GM13976 (cell line): ENCODE data around the gene CYP21A2.
"Not testable (repeated sequence)": the region's sequence is repeated elsewhere in the genome, so short reads cannot be mapped to it uniquely, and the experiment has no call there.

ENCODE experiments used
- DNase-seq: peaks from one replicate; pipeline ENCODE4 v3.0.0; 2012; ENCODE audit warnings: low spot score
- in situ Hi-C: fragments of 300-500 bp; cut with MboI; formaldehyde crosslinking; loops from one replicate; pipeline ENCODE4 v1.12.0; 2022; ENCODE audit warnings: low sequenced_read_pairs, mixed read lengths, inconsistent platforms; ENCODE audit not compliant: unreplicated experiment

CYP21A2 gene

DNA sequence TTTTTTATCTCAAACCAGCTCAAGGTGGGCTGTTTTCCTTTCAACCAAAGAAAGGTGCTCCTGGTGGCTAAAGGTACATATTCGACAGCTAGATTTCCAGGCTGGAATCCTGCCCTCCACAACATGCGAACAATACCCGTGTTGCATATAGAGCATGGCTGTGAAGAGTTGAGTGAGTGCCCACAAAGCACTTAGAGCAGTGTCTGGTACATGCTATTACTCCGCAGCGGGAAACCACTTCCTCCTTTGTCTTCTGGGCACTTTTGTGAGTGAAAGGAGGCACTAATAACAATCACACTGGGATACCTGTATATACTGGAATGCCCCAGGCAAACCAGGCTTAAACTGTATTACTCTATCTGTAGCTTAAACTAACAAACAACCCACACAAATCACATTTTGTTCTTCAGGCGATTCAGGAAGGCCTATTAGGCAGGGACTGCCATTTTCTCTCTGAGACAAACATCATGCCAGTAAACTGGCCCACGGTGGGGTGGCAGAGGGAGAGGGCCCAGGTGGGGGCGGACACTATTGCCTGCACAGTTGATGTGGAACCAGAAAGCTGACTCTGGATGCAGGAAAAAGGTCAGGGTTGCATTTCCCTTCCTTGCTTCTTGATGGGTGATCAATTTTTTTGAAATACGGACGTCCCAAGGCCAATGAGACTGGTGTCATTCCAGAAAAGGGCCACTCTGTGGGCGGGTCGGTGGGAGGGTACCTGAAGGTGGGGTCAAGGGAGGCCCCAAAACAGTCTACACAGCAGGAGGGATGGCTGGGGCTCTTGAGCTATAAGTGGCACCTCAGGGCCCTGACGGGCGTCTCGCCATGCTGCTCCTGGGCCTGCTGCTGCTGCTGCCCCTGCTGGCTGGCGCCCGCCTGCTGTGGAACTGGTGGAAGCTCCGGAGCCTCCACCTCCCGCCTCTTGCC, at the start of gene CYP21A2:
CYP21A2 (plus strand) TSS at position 818 of the 927 bp plus-strand sequence; CDS start at position 826, 8 bp downstream.
- DNase-seq, in situ Hi-C loops: not testable (repeated sequence)

DNA sequence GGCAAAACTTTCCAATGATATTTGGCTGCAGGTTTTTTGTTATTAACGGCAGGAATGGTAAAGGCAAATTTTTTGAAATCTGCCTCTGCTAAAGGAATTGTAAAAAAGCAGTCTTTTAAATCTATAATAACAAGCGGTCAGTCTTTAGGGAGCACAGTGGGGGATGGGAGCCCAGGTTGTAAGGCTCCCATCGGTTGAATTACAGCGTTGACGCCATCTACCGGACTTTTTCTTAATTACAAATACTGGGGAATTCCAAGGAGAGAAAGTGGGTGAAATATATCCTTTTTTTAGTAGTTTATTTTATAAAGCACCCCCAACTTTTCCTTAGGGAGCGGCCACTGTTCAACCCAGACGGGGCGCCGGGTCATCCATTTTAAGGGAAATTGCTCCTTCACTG, 48.9 kb upstream of the CYP21A2 start:
- in situ Hi-C loops, DNase-seq: not testable (repeated sequence)

GRCh38 chr6:31994421-31994820, 43.8 kb upstream of the CYP21A2 start:
- in situ Hi-C loops, DNase-seq: not testable (repeated sequence)

GRCh38 chr6:31996385-31996784, 41.8 kb upstream of the CYP21A2 start:
- in situ Hi-C loops, DNase-seq: not testable (repeated sequence)

- in situ Hi-C loops, DNase-seq: not testable (repeated sequence)
Measured at GRCh38 chr6:32002546-32003268, 35.5 kb upstream of the CYP21A2 start.

DNA sequence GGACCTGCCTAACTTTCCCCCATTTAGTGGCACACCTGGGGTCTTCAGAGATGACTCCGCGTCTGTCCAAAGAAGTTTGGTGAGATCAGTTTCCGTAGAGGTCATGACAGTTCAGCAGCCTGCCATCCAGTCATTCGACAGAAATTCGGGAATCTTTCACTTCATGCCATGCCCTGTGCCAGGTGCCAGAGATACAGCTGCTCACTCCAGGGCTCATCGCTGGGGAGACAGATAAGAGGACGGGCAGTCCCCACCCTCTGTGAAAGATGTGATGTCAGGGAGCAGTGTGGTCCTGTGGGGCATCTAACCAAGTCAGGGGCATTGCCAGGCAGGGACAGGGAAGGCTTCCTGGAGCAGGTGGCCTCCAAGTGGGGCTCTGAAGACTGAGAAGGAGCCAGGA, 34.9 kb upstream of the CYP21A2 start:
- not testable (repeated sequence) for DNase-seq

DNA sequence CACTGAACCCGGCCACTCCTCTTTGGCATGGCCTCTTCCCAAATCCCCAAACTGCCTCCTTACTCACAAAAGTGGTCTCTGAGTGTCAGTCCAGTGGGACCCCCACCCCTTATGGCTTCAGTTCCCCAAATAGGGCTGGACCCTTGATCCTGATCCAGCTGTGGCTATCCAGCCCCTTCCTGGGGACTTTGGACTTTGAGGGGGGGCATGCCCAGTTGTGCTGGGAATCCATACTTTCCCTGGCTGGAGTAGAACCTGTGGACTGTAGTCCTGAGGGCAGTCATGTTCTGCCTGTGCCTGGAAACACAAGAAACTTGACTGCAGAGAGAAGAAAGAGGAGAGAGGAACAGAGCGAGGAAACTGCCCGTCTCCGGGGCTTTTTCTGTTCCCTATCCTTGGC, 33.8 kb upstream of the CYP21A2 start:
- DNase-seq, in situ Hi-C loops: not testable (repeated sequence)

More for the DNA sequence above, 34.9 kb upstream of the CYP21A2 start:
- in situ Hi-C loops, result not testable (repeated sequence)

DNA sequence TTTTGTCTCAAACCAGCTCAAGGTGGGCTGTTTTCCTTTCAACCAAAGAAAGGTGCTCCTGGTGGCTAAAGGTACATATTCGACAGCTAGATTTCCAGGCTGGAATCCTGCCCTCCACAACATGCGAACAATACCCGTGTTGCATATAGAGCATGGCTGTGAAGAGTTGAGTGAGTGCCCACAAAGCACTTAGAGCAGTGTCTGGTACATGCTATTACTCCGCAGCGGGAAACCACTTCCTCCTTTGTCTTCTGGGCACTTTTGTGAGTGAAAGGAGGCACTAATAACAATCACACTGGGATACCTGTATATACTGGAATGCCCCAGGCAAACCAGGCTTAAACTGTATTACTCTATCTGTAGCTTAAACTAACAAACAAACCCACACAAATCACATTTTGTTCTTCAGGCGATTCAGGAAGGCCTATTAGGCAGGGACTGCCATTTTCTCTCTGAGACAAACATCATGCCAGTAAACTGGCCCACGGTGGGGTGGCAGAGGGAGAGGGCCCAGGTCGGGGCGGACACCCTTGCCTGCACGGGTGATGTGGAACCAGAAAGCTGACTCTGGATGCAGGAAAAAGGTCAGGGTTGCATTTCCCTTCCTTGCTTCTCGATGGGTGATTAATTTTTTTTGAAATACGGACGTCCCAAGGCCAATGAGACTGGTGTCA, 33.2 kb upstream of the CYP21A2 start:
- in situ Hi-C loops, DNase-seq: not testable (repeated sequence)

GRCh38 chr6:32005538-32005880, 32.7 kb upstream of the CYP21A2 start:
- in situ Hi-C loops, DNase-seq: not testable (repeated sequence)

- DNase-seq, in situ Hi-C loops: not testable (repeated sequence)
Measured at GRCh38 chr6:32005991-32006529, 32.2 kb upstream of the CYP21A2 start.

DNA sequence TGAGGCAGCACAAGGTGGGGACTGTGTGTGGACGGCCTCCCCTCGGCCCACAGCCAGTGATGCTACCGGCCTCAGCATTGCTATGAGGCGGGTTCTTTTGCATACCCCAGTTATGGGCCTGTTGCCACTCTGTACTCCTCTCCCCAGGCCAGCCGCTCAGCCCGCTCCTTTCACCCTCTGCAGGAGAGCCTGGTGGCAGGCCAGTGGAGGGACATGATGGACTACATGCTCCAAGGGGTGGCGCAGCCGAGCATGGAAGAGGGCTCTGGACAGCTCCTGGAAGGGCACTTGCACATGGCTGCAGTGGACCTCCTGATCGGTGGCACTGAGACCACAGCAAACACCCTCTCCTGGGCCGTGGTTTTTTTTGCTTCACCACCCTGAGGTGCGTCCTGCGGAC, 31.1 kb upstream of the CYP21A2 start:
- DNase-seq, in situ Hi-C loops: not testable (repeated sequence)

GRCh38 chr6:32008037-32008436, 30.2 kb upstream of the CYP21A2 start:
- DNase-seq, in situ Hi-C loops: not testable (repeated sequence)

DNA sequence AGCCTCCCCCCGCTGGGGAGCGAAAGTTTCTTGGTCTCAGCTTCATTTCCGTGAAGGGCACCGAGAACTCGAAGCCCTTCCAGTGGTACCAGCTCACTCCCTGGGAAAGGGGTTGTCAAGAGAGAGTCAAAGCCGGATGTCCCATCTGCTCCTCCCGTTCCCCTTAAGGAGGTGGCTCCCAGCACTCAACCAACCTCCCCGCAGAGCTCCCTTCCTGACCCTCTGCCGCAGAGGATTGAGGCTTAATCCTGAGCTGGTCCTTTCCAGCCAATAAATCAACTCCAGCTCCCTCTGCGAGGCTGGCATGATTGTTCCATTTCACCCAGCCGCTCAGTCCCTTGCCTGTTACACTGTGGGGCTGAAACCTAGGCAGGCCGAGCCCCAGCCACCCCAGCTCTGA, 29.6 kb upstream of the CYP21A2 start:
- DNase-seq, in situ Hi-C loops: not testable (repeated sequence)

GRCh38 chr6:32009537-32009936, 28.7 kb upstream of the CYP21A2 start:
- DNase-seq, in situ Hi-C loops: not testable (repeated sequence)

DNA sequence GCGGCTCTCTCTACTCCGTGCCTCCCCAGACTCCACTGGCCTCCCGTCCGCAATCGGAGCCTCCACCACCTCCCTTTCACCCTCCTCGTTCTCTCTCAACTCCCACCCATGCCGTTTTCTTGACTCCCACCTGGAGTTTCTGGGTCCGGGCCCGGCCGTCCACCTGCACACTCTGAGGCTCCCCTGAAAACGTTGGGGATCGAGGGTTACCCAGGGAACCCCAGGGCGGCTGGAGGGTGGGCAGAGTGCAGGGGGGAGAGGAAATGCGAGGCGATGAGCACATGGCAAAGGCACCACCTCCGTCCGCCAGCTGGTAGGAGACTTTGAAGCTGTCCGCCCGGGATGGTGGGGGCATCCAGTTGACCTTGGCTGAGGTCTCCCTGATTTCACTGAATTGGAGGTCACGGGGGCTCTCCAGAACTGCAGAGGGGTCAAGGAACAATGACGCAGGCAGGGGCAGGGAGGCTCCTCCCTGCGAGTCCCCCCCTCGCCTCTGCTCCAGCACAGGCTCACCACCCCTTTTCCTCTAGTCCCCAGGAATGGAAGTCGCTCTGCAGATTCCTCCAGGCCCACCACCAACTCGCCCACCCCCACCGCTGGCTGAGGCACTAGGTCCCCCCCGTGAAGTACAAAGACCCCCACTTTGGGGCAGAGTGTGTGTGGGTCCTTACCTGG, 27.2 kb upstream of the CYP21A2 start:
- in situ Hi-C loops, DNase-seq: not testable (repeated sequence)

GRCh38 chr6:32012941-32013617, 25.1 kb upstream of the CYP21A2 start:
- DNase-seq, in situ Hi-C loops: not testable (repeated sequence)

DNA sequence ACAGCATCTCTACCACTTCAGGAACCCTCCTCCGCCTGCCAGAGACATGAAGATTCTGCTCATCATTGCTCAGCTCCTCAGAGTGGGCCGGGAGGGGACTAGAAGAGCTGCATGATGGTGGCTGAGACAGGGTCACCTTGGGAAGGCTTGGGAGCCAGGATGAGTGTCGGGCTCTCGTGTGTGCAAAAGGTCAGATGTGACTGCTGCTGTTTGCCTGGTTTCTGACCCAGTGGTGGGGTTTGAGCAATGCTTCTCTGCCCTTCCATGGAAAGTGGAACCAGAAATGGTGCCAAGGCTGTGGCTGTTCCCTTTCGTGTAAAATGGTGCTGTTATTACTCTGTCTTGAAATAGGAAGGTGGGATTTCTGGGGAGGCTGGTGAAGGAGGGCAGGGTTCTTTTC, 24.5 kb upstream of the CYP21A2 start:
- in situ Hi-C loops, DNase-seq: not testable (repeated sequence)
